GM19452 (cell line): ENCODE measurements around the gene SLC12A3.

Experiments used
- ATAC-seq: cut with Tn5 transposase; IDR thresholded peaks from one replicate; pipeline ENCODE4 v1.9.1; 2021; ENCODE audit not compliant: unreplicated experiment

SLC12A3 gene

DNA sequence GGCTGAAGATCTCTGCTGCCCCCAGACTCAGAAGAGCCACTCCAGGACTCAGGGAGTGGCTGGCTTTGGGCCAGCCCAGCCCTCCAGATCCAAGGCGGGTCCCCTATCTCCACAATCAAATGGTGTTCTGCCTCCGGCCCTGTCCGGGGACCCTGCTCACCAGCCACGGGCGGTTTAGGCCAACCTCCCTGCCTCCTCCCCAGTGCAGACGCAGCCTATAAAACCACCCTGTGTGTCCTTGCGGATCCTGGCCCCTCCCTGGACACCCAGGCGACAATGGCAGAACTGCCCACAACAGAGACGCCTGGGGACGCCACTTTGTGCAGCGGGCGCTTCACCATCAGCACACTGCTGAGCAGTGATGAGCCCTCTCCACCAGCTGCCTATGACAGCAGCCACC lies at the start of gene SLC12A3:
TSS of gene SLC12A3 (plus strand) at position 248 of the 400 bp plus-strand sequence. CDS start at position 277, 29 bp downstream.
- ATAC-seq = no peak

- no peak for ATAC-seq
These were observed 49.3 kb upstream of the SLC12A3 start for GRCh38 chr16:56815721-56816120.

DNA sequence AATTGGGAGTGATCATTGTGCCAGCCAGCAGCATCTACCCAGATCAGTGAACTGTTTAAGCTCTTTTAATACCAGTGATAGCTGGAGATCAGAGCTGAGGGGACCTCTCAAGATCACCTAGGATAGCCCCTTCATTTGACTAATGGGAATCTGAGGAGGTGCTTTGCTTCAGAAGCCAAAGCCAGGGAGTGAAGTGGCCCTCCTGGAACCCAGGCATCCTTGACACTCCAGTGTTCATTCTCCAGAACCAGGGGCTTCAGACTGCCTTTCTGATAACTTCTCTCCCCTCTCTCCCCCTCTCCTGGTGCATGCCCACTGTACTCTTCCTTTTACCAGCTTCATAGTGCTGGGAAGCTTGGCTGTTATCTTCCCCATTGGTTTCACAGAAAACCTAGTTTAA lies 48.0 kb upstream of the SLC12A3 start:
- ATAC-seq = no peak

GRCh38 chr16:56817938-56818337 lies 47.1 kb upstream of the SLC12A3 start:
- no peak for ATAC-seq

DNA sequence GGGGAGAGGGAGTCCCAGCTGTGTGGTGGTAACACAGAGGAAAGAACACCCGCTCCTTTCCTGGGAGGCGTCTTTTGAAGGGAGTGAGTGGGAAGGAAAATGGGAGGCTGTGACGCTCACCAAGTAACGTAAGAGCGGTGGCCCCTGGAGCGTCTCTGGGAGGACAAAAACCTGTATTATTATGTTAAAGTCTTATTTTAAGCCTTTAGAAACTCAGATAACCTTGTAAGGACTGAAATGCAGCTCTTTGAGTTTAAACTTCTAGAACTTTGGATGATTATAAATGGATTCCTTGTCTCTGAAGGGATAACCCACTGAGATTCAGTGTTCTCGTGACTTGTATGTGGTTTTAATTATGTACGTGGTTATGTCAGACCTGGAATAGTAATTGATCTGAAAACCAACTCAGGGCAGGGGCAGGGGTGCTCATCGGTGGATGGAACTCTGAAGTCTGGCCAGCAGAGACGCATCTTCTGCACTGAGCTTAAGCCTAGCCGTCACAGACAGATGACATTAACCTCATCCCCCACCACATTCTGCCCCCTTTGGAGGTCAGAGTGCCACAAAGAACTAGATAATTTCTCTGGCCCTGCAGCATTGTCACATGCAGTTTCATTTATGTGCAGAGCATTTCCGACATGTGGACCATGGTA lies 41.8 kb upstream of the SLC12A3 start:
- ATAC-seq = no peak

GRCh38 chr16:56824331-56824730 lies 40.7 kb upstream of the SLC12A3 start:
- ATAC-seq = no peak

- ATAC-seq = no peak
These were observed 40.2 kb upstream of the SLC12A3 start for GRCh38 chr16:56824804-56825203.

GRCh38 chr16:56825826-56826225 lies 39.2 kb upstream of the SLC12A3 start:
- no peak for ATAC-seq

DNA sequence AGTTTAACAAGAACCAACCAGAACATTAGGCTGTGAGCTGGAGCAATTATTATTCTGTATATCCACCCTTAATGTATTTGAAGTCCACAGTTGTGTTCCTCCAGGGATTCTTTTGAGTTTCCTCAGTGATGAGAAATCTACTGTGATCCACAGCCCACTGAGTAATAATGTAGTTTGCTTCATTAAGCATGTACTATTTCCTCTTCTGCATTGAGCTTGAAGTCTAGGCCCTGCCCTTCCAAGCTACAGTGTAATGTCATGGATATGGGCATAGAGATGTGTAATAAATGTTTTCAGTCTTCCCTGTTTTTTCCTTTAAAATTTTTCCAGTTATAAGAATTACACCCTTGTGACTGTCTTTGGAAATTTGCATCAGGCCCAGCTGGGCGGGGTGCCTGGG lies 36.4 kb upstream of the SLC12A3 start:
- ATAC-seq = no peak

DNA sequence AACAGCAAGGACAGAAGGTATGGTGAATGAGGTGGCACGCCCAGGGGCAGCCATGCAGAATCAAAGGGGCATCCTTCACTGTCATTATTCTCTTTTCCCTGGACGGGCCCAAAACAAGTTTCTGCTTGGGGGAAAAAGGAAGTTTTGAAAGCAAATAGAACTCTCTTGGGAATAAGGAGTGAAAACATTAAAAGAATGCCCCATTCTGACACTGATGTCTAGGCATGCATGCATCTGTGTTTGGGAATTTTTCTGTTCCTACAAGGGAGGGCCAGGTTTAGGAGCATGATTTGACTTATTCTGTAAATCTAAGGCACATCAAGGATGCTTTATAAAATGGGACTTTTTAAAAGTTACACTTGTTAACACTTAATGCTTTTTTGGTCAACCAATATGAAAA lies 34.3 kb upstream of the SLC12A3 start:
- no peak for ATAC-seq

DNA sequence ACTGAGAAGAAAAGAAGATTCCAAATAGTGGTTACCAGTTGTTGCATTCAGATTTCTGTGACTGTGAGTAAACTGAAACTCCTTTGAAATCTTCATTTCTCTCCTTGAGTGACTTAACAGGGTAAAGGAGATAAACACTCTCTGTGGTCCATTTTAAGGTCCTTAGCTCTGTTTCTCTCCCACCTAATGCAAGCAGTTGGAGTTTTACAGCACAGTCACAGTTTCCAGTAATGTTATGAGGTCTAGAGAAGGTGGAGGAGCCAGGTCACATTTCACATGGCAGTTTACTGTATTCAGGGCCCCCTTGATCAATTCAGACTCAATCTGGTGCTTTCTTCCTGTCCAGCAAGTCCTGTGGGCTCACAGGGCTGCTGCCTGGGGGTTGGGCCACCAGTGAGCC lies 32.2 kb upstream of the SLC12A3 start:
- no peak for ATAC-seq

- ATAC-seq = no peak
These were observed 31.6 kb upstream of the SLC12A3 start for GRCh38 chr16:56833243-56833970.

GRCh38 chr16:56835320-56835719 lies 29.7 kb upstream of the SLC12A3 start:
- no peak for ATAC-seq

DNA sequence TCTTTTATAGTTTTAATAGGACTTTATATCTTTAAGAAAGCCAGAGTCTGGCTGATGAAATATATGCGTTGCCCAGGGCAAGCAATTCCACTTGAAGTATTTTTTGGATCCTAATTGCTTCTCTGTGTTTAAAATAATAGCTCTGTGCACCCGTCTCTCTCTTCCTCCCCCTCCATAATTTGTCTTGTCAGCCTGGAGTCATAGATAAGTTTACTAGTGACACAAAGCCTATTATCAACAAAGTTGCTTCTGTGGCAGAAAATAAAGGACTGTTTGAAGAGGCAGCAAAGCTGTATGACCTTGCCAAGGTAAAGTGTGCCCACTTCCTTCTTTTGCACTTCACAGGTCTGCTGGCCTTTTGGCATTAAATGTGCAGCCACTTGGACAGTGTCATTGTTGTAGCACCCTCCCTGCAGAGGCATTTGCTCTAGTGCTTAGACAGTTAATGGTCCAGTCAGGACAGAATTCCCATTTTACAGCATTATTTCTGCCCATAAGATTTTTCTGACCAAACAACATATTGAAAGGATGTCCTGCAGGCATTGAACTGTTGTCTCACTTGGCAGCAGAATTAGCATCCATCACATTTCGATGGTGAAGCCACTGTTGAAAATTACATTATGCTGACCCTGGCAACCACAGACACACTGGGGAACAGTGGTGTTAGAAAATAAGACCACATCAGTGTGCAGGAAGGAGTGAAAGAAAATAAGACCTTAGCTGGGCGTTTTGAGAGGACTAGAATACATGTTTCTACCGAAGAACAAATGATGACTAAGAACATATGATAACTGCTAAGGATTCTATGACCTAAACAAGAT lies 28.4 kb upstream of the SLC12A3 start:
- no peak for ATAC-seq

GRCh38 chr16:56838622-56839337 lies 26.2 kb upstream of the SLC12A3 start:
- no peak for ATAC-seq

GRCh38 chr16:56841233-56841632 lies 23.8 kb upstream of the SLC12A3 start:
- ATAC-seq = no peak

GRCh38 chr16:56841659-56842058 lies 23.3 kb upstream of the SLC12A3 start:
- no peak for ATAC-seq

GRCh38 chr16:56842133-56842532 lies 22.9 kb upstream of the SLC12A3 start:
- no peak for ATAC-seq

DNA sequence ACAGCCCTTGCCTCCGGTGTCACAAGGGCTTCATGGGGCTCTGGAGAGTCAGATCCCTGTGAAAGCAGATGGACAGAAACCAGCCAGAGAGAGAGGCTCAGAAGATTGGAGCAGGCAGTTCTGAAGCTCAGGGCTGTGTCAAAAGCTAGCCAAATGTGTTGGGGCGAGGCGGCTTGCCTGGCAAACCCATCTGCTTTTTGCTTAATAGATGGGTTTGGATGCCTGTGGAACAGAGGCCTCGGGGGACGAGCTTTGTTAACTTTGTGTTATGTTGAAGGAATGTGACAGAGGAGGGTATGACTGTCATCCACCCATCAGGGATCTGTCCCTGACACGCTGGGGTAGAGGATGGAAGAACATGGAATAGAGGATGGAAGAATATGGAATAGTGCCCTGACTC lies 21.0 kb upstream of the SLC12A3 start:
- ATAC-seq = no peak

DNA sequence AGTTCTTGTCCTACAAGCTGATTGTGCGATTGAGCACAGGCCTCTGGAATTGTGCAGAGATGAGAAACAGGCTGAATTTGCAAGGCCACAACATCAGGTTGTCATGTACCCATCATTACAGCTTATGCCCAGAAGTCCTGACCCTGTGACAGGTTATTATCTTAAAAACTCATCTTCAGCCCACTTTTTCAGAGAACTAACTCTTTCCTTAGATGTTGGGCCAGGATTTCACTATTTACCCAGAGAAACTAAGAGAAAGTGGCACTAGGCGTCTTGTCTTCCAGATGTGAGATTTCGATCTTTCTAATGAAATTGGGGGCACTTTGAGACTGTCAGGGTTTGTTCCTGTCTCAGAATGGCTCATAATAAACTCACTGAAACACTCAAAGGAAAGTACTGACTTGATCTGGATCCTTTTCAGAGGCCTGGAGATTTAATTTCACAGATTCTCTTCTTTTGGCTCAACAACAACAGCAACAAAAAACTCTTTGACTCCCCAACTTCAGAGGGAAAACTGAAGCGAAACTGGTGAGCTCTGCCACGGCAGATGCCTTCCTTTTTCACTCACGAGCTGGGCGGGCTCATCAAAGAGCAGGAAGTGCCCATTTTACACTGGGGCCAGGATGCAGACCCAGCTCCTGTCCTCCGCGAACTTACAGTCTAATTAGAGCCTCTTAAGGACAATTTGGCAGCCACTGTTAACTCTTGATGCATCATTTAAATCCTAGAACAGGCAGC lies 17.7 kb upstream of the SLC12A3 start:
- no peak for ATAC-seq
